Measurements from ENCODE around the gene ABHD5.
A peak's percentile ranks its signal among the peaks of the same experiment; 100 is the strongest.

ABHD5 gene

DNA sequence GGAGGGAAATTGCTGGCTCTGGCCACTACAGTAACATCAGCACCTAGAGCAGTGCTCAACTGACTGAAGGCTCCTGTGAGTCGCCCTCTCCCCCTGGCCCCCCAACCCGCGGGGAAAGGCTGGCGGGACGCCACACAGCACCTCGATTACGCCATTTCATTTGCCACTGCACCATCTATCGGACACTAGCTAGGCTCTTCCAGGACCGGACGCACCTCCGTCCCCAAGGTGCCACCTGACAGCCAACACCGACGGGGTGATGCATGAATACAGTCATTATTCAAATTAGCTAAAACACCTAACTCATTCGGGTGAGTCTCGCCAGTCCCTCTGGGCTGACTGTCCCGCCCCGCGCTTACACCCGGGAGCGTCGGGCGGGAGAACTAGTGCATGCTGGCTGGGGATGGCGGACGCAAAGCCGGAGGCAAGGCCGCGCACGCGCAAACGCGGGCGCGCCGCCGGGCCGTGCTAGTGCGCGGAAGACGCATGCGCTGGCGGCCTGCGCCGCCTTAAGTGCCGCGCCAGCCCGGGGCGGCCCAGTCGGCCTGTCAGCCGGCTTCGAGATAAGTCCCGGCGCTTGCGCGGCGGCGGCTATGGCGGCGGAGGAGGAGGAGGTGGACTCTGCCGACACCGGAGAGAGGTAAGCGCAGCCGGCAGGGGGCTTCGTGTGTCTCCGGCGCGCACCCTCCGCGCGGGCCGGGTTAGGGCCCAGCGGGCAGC lies at the start of gene ABHD5:
TSS of gene ABHD5 (plus strand) at position 539 of the 720 bp plus-strand sequence. CDS start at position 594, 55 bp downstream.
- CTCF ChIA-PET: interaction anchor here (0.7 to 1.3 kb wide), 5 partner anchors 13 to 529 kb away, joined by 3 read pairs; no protein-coding TSS in a partner anchor
- POLR2A ChIA-PET: no interaction called here
- TF ChIP-seq, protein P1, sequence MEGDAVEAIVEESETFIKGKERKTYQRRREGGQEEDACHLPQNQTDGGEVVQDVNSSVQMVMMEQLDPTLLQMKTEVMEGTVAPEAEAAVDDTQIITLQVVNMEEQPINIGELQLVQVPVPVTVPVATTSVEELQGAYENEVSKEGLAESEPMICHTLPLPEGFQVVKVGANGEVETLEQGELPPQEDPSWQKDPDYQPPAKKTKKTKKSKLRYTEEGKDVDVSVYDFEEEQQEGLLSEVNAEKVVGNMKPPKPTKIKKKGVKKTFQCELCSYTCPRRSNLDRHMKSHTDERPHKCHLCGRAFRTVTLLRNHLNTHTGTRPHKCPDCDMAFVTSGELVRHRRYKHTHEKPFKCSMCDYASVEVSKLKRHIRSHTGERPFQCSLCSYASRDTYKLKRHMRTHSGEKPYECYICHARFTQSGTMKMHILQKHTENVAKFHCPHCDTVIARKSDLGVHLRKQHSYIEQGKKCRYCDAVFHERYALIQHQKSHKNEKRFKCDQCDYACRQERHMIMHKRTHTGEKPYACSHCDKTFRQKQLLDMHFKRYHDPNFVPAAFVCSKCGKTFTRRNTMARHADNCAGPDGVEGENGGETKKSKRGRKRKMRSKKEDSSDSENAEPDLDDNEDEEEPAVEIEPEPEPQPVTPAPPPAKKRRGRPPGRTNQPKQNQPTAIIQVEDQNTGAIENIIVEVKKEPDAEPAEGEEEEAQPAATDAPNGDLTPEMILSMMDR (IDR thresholded peaks at IDR 0.05; ENCODE audit: insufficient read depth, low read length, missing control alignments): peak; percentile 50
- peak; percentile 52 for DNase-seq (ENCODE audit: low read depth, low spot score)
- H3K4me3 ChIP-seq (ENCODE audit: low read depth, low read length): peak within 1 kb of the TSS; percentile 75

DNA sequence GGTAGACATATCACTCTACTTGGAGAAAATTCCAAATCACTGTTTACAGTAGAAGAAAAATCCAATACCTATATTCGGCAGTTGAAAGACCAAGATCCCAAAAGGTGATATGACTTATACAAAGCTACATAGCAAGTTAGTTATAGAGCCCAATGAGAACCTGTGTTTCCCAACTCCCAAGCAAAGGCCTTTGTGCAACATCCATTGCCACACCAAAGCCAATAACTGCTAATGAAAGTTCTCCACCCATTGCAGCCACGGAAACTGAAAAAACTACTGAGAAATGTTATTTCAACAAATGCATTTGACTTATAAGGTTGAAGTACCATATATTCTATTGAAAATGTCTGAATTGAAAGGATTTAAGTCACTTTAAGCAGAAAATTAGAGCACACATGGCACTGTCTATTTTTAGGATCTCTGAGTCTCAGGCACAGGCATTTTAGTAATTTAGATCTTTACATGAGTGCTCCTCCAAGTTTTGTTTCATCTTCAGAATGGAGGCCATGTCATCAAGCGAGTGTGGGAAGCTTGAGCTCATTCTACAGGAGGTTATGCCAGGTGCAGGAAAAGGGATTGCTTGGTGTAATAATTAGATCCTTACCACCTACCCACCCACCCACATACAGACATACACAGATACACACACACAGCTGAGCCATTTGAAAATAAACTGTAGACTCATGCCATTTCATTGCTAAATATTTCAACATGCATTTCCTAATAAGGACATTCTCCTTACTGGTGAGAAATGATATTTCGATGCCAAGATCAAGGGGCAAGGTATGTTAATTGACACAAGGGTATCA lies 49.2 kb upstream of the ABHD5 start:
- no peak overlapping the region for H3K4me3 ChIP-seq (ENCODE audit: low read depth, low read length)
- TF ChIP-seq, protein P1 (IDR thresholded peaks at IDR 0.05; ENCODE audit: insufficient read depth, low read length, missing control alignments): no peak
- ChIA-PET CTCF (no interaction called here), POLR2A (no interaction called here)
- DNase-seq (ENCODE audit: low read depth, low spot score): no peak

DNA sequence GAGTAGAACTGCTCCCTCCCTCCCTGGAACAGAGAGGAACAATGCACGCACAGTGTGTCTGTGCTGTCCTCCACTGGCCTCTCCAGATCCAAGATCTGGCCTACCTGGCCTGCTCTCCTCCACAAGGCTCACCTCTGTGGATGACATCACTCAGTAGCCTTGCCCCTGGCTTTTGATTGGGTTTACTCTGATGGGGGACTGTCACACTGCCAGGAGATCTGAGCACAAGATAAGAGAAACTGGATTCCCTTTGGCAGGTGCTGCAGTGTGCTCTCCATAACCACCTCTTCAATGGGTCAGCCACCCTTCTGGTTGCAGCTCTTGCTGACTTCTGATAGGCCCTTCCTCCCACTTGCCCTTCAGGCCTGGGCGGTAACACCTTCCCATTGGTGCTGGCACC lies 46.3 kb upstream of the ABHD5 start:
- DNase-seq (ENCODE audit: low read depth, low spot score): no peak
- CTCF ChIA-PET: no interaction called here
- no peak overlapping the region for H3K4me3 ChIP-seq (ENCODE audit: low read depth, low read length)
- POLR2A ChIA-PET: no interaction called here
- TF ChIP-seq, protein P1 (IDR thresholded peaks at IDR 0.05; ENCODE audit: insufficient read depth, low read length, missing control alignments): no peak

DNA sequence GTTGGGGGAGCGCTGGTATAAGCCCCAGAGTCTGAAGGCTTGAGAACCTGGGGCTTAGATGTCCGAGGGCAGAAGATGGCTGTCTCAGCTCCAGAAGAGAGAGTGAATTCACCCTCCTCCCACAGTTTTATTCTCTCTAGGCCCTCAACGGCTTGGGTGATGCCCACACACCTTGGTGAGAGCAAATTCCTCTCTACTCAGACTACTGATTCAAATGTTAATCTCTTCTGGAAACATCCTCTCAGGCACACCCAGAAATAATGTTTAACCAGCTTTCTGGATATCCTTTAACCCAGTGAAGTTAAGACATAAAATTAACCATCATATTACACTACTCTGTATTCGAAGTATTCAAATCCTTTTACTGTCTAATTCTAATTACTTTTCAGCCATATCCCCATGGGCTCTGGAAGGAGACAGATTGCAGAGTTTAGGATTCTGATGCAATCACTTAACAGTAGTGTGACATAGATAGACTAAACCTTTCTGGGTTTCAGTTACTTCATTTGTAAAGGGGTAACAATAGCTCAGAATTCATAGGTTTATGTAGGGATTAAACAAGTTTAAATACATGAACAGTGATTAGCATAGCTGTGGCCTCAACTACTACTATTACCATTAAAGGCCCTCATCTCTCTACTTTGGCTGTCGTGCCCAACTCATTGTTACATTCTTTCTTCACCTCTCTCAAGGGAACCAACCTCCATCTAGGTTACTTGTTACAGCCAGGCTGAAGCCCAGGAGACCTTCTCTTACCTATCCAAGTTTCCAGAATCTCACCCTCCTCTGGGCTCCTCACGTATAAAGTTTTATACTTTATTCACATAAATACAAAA lies 43.2 kb upstream of the ABHD5 start:
- ChIA-PET POLR2A (no interaction called here), CTCF (interaction anchor here (1.4 kb wide), 1 partner anchor 16 kb away, joined by 3 read pairs; no protein-coding TSS in a partner anchor)
- TF ChIP-seq, protein P1 (IDR thresholded peaks at IDR 0.05; ENCODE audit: insufficient read depth, low read length, missing control alignments): no peak
- no peak overlapping the region for H3K4me3 ChIP-seq (ENCODE audit: low read depth, low read length)
- no peak for DNase-seq (ENCODE audit: low read depth, low spot score)

DNA sequence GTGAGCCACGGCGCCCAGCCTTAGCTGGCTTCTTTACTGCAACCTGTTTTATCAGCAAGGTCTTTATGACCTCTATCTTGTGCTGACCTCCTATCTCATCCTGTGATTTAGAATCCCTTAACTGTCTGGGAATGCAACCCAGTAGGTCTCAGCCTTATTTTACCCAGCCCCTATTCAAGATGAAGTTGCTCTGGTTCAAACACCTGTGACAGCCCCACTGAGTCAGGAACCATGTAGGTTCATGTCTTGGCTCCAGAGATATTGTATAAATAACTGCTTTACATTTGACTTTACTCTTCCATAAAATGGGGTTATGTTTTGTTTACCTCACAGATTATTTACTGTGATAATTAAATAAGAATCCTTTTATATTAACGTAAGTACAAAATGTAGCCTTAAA lies 41.8 kb upstream of the ABHD5 start:
- DNase-seq (ENCODE audit: low read depth, low spot score): no peak
- no peak overlapping the region for H3K4me3 ChIP-seq (ENCODE audit: low read depth, low read length)
- TF ChIP-seq, protein P1 (IDR thresholded peaks at IDR 0.05; ENCODE audit: insufficient read depth, low read length, missing control alignments): no peak
- POLR2A ChIA-PET: no interaction called here
- CTCF ChIA-PET: interaction anchor here (0.6 kb wide), 2 partner anchors 73 to 678 kb away, joined by 3 to 4 read pairs; no protein-coding TSS in a partner anchor
